Fibroblast of lung (primary cell): ENCODE data around the gene SF3A2. TPM values are rescaled to one million over a fixed set of nuclear protein-coding genes. Genes with fewer than 3 reads are reported as not detected.

Source experiments
- DNase-seq, 2 donors: peaks; one replicate each; pipeline versions ENCODE4 v3.0.0 to v3.0.0-alpha.2; 2010; ENCODE audit warnings: low read depth in 2 of 2
- H2AFZ ChIP-seq: 2 replicates; pipeline ENCODE4 v1.5.1; 2012; ENCODE audit warnings: low read length, control low read depth, inconsistent platforms
- H3K27ac ChIP-seq: 2 replicates; pipeline ENCODE4 v1.5.1; 2011; ENCODE audit warnings: low read length, control low read depth; ENCODE audit not compliant: insufficient read depth
- H3K27me3 ChIP-seq: 2 replicates; pipeline ENCODE4 v1.5.1; 2011; ENCODE audit warnings: mild to moderate bottlenecking, low read length; ENCODE audit not compliant: control insufficient read depth, insufficient read depth
- H3K36me3 ChIP-seq: 2 replicates; pipeline ENCODE4 v1.5.1; 2011; ENCODE audit warnings: low read length; ENCODE audit not compliant: control insufficient read depth, insufficient read depth
- H3K4me1 ChIP-seq: 2 replicates; pipeline ENCODE4 v1.5.1; 2011; ENCODE audit warnings: low read length; ENCODE audit not compliant: control insufficient read depth, insufficient read depth; ENCODE audit errors: extremely low read depth
- H3K4me2 ChIP-seq: 2 replicates; pipeline ENCODE4 v1.5.1; 2011; ENCODE audit warnings: low read length, control low read depth; ENCODE audit not compliant: insufficient read depth; ENCODE audit errors: extremely low read depth
- H3K4me3 ChIP-seq, 4 experiments: fragments of 200-600 bp in 1 of 4; sonication (generic) in 1 of 4; replicated peaks in 1 of 4; 2 replicates each; pipeline ENCODE4 v1.5.1; 2011 to 2016; ENCODE audit warnings: low read length in 4 of 4, low read depth in 3 of 4, mild to moderate bottlenecking in 3 of 4, control low read depth in 2 of 4, inconsistent platforms in 1 of 4, mixed read lengths in 1 of 4; ENCODE audit not compliant: insufficient read depth in 1 of 4; ENCODE audit errors: control extremely low read depth in 1 of 4
- H3K79me2 ChIP-seq: 2 replicates; pipeline ENCODE4 v1.5.1; 2012; ENCODE audit warnings: mild to moderate bottlenecking, low read length, inconsistent platforms; ENCODE audit not compliant: control insufficient read depth, insufficient read depth
- H3K9ac ChIP-seq: 2 replicates; pipeline ENCODE4 v1.5.1; 2011; ENCODE audit warnings: mild to moderate bottlenecking, low read length, control low read depth; ENCODE audit not compliant: insufficient read depth
- H3K9me3 ChIP-seq: 2 replicates; pipeline ENCODE4 v1.5.1; 2012; ENCODE audit warnings: low read depth, low read length; ENCODE audit not compliant: control insufficient read depth, insufficient read depth
- H4K20me1 ChIP-seq: 2 replicates; pipeline ENCODE4 v1.5.1; 2011; ENCODE audit warnings: low read length; ENCODE audit not compliant: control insufficient read depth, insufficient read depth; ENCODE audit errors: extremely low read depth
- EZH2 ChIP-seq: IDR thresholded peaks from 2 replicates; pipeline ENCODE4 v1.5.1; 2012; ENCODE audit warnings: low read length, control low read depth, mild to moderate bottlenecking; ENCODE audit errors: missing control alignments
- polyA plus RNA-seq, 2 donors: library from polyadenylated mRNA; depleted of rRNA in 1 of 2; stranded (reverse) in 1 of 2; unstranded in 1 of 2; fragments of >200 nt; gene quantifications; 2 replicates each; pipeline ENCODE4 v1.2.1, GENCODE V29; 2011 to 2012; ENCODE audit warnings: missing spikeins in 1 of 2
- total RNA-seq: library from RNA; depleted of rRNA; stranded (reverse); fragments of >200 nt; gene quantifications from 2 replicates; pipeline ENCODE4 v1.2.1, GENCODE V29; 2014
- TF ChIP-seq, protein P1 (sequence below), 2 donors: IDR thresholded peaks in 1 of 2; conservative IDR thresholded peaks in 1 of 2; 1 replicate in 1 of 2; 2 replicates in 1 of 2; pipeline ENCODE4 v1.5.1; 2011 to 2012; ENCODE audit warnings: low read length in 2 of 2, control low read depth in 1 of 2, inconsistent platforms in 1 of 2, low read depth in 1 of 2, mild to moderate bottlenecking in 1 of 2

The SF3A2 gene
- total and polyA plus RNA-seq, 2 donors (not counting 1 experiment from before 2014, with no cell fraction given) = 11.1 to 31.5 TPM

DNA sequence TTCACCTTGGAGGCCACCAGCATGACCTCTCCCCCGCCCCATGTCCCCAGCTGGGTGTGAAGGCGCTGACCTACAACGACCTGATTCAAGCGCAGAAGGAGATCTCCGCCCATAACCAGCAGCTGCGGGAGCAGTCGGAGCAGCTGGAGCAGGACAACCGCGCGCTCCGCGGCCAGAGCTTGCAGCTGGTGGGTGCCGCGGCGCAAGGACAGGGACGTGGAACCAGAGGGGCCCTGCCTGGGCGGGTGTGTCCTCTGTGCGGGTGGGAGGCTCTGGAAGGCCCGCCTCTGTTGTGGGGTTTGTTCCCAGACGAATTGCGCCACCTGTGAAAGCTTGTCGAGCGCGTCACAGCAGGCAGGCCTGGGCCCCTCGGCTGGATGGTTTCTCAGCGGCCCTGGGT lies 22.8 kb upstream of the SF3A2 start:
- H3K36me3 ChIP-seq = peaks cover 61% of the 10 kb centered on the region
- peak in 1 of 2 donors; percentile 71 for DNase-seq
- H2AFZ ChIP-seq = no peak overlapping the region
- no peak overlapping the region for H3K9ac ChIP-seq
- H3K79me2 ChIP-seq = peaks cover 5% of the 10 kb centered on the region
- no peak overlapping the region for H3K4me2 ChIP-seq
- no peaks in the 10 kb centered on the region for H3K9me3 ChIP-seq
- no peaks in the 10 kb centered on the region for H3K27me3 ChIP-seq
- no peak overlapping the region for H3K4me3 ChIP-seq
- no peaks in the 10 kb centered on the region for H4K20me1 ChIP-seq
- peaks cover 5% of the 10 kb centered on the region for H3K4me1 ChIP-seq
- no peak for TF ChIP-seq EZH2
- TF ChIP-seq, protein P1, sequence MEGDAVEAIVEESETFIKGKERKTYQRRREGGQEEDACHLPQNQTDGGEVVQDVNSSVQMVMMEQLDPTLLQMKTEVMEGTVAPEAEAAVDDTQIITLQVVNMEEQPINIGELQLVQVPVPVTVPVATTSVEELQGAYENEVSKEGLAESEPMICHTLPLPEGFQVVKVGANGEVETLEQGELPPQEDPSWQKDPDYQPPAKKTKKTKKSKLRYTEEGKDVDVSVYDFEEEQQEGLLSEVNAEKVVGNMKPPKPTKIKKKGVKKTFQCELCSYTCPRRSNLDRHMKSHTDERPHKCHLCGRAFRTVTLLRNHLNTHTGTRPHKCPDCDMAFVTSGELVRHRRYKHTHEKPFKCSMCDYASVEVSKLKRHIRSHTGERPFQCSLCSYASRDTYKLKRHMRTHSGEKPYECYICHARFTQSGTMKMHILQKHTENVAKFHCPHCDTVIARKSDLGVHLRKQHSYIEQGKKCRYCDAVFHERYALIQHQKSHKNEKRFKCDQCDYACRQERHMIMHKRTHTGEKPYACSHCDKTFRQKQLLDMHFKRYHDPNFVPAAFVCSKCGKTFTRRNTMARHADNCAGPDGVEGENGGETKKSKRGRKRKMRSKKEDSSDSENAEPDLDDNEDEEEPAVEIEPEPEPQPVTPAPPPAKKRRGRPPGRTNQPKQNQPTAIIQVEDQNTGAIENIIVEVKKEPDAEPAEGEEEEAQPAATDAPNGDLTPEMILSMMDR (conservative IDR thresholded peaks at IDR 0.05 in 1 of 2, IDR thresholded peaks at IDR 0.05 in 1 of 2; ENCODE audit: low read depth in 1 of 2, low read length in 2 of 2) = no peak
- no peak overlapping the region for H3K27ac ChIP-seq

DNA sequence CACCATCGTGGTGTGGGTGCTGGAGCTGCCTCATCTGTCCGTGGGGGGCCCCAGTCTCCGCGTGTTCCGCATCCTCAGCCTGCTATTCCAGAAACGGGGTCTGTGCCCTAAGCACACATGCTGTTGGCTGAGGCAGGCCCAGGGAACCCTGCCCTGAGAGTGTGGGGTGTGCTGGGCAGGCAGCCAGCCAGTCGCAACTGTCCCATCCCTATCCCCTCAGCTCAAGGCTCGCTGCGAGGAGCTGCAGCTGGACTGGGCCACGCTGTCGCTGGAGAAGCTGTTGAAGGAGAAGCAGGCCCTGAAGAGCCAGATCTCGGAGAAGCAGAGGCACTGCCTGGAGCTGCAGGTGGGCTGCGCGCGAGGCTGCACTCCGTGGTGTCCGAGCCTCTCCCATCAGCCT lies 22.4 kb upstream of the SF3A2 start:
- Histone ChIP-seq H2AFZ (no peak overlapping the region), H3K27me3 (no peaks in the 10 kb centered on the region), H3K79me2 (peaks cover 5% of the 10 kb centered on the region), H4K20me1 (no peaks in the 10 kb centered on the region), H3K36me3 (peaks cover 61% of the 10 kb centered on the region), H3K4me2 (no peak overlapping the region), H3K27ac (no peak overlapping the region), H3K4me1 (peaks cover 2% of the 10 kb centered on the region), H3K4me3 (no peak overlapping the region), H3K9me3 (no peaks in the 10 kb centered on the region), H3K9ac (peak overlapping the region; percentile 7)
- peak in 1 of 2 donors; percentile 13 for DNase-seq
- TF ChIP-seq EZH2 = no peak
- TF ChIP-seq, protein P1 (conservative IDR thresholded peaks at IDR 0.05 in 1 of 2, IDR thresholded peaks at IDR 0.05 in 1 of 2; ENCODE audit: low read depth in 1 of 2, low read length in 2 of 2) = no peak

DNA sequence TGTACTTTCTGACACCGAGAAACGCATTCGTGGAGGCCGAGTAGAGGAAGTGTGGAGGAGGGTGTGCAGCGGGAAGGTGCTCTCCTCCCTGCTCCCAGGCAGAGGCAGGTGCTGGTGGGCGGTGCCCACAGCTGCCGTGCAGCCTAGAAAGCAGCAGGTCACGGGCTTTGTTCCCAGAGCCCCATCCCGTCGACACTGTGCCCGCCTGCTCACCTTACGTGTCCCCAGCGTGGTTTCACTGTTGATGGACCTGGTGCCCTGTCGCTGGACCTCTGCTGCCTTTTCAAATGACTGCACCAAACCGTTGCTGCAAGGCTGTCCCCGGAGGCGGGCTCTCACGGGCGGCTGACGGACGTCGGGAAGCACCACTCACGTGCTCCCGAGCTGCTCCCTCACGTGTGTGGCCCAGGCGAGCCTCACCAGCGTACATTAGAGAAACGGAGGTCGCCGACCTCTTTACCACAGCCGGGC lies 21.3 kb upstream of the SF3A2 start:
- H3K36me3 ChIP-seq = peaks cover 62% of the 10 kb centered on the region
- no peak overlapping the region for H3K4me2 ChIP-seq
- peak in 1 of 2 donors; percentile 53 for DNase-seq
- H3K9me3 ChIP-seq = no peaks in the 10 kb centered on the region
- H3K9ac ChIP-seq = no peak overlapping the region
- TF ChIP-seq, protein P1 (conservative IDR thresholded peaks at IDR 0.05 in 1 of 2, IDR thresholded peaks at IDR 0.05 in 1 of 2; ENCODE audit: low read depth in 1 of 2, low read length in 2 of 2) = no peak
- TF ChIP-seq EZH2 = no peak
- H3K27ac ChIP-seq = no peak overlapping the region
- no peak overlapping the region for H2AFZ ChIP-seq
- no peaks in the 10 kb centered on the region for H4K20me1 ChIP-seq
- peaks cover 2% of the 10 kb centered on the region for H3K4me1 ChIP-seq
- peaks cover 7% of the 10 kb centered on the region for H3K79me2 ChIP-seq
- no peak overlapping the region for H3K4me3 ChIP-seq
- H3K27me3 ChIP-seq = no peaks in the 10 kb centered on the region
